Ishikawa (cell line): ENCODE data around the gene SOS2.

Experiments
- EP300 ChIP-seq: IDR thresholded peaks from 2 replicates; pipeline ENCODE4 v1.6.1; 2012; ENCODE audit warnings: borderline replicate concordance
- FOXM1 ChIP-seq: IDR thresholded peaks from 2 replicates; pipeline ENCODE4 v1.6.1; 2012; ENCODE audit warnings: low read depth, borderline replicate concordance
- TEAD4 ChIP-seq: IDR thresholded peaks from 2 replicates; pipeline ENCODE4 v1.6.1; 2012
- TF ChIP-seq, protein P1 (sequence below): IDR thresholded peaks from 2 replicates; pipeline ENCODE4 v1.6.1; 2012

DNA sequence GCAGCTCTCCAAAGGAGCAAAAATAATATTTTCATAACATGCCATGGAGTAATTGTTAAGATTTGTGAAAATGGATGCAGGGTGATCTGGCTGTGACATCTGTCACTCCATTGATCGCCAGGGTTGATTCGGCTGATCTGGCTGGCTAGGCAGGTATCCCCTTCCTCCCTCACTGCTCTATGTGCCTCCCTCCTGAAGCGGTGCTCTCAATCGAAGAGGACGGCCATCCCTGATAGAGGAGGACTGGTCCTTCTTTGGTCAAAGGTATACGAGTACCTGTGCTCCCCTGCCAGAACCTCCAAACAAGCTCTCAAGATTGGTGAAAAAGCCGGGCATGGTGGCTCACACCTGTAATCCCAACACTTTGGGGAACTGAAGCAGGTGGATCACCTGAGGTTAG is 162.9 kb downstream of the SOS2 start:
- TF ChIP-seq EP300, result no peak
- TF ChIP-seq, protein P1, sequence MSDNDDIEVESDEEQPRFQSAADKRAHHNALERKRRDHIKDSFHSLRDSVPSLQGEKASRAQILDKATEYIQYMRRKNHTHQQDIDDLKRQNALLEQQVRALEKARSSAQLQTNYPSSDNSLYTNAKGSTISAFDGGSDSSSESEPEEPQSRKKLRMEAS, result no peak
- no peak for TF ChIP-seq FOXM1
- TF ChIP-seq TEAD4, result no peak
